Measurements from ENCODE around the gene ABLIM2. TPM values are rescaled to one million over a fixed set of nuclear protein-coding genes. Genes with fewer than 3 reads are reported as not detected.

ABLIM2 gene
- total RNA-seq, 3 donors from 2014 or later (not counting 1 experiment from before 2014, with no cell fraction given), result 0.71 to 2.8 (median 1.3) TPM

- Histone ChIP-seq H3K36me3 (ENCODE audit: control insufficient read depth, insufficient read depth, low read length) (no peaks in the 10 kb centered on the region), H3K9me3 (ENCODE audit: control insufficient read depth, insufficient read depth, low read length) (no peaks in the 10 kb centered on the region), H3K27ac (ENCODE audit: low read length) (peak overlapping the region; percentile 96), H3K4me3 (ENCODE audit: low read length) (no peak overlapping the region), H3K4me1 (ENCODE audit: control insufficient read depth, insufficient read depth, low read length) (peaks cover 93% of the 10 kb centered on the region), H3K27me3 (ENCODE audit: control insufficient read depth, insufficient read depth, low read length) (no peaks in the 10 kb centered on the region)
- no peaks in the 10 kb centered on the region for H3K27me3 Mint-ChIP-seq (ENCODE audit: low read depth in 2 of 2)
- H3K9me3 Mint-ChIP-seq, result no peaks in the 10 kb centered on the region
- intact Hi-C loops (cut with micrococcal nuclease), result loop anchor here (5.0 kb wide), 2 partner anchors 101 to 316 kb away; no protein-coding TSS in a partner anchor
- no peak for TF ChIP-seq CTCF (IDR thresholded peaks at IDR 0.05)
- H3K4me3 Mint-ChIP-seq, result peak overlapping the region; percentile 59
- H3K4me1 Mint-ChIP-seq, result peaks cover 75 to 94% of the 10 kb centered on the region in 2 donors
- DNase-seq (no peak), ATAC-seq (no peak)
- no peaks in the 10 kb centered on the region for H3K36me3 Mint-ChIP-seq
- peak overlapping the region; percentile 93 to 100 for H3K27ac Mint-ChIP-seq
- WGBS (ENCODE audit: insufficient coverage), result 60% methylated on average over 16 of the region's 16 CpGs
Observed at GRCh38 chr4:7968262-7968896, 190.2 kb downstream of the ABLIM2 start.

GRCh38 chr4:7967501-7968261, 190.9 kb downstream of the ABLIM2 start:
- peak; percentile 34 to 38 for DNase-seq
- Mint-ChIP-seq H3K4me1 (peaks cover 68 to 94% of the 10 kb centered on the region in 2 donors), H3K27ac (peak overlapping the region; percentile 93 to 100), H3K4me3 (peak overlapping the region; percentile 59), H3K9me3 (no peaks in the 10 kb centered on the region), H3K27me3 (ENCODE audit: low read depth in 2 of 2) (no peaks in the 10 kb centered on the region), H3K36me3 (no peaks in the 10 kb centered on the region)
- intact Hi-C loops (cut with micrococcal nuclease), result loop anchor here (5.0 kb wide), 2 partner anchors 100 to 315 kb away; no protein-coding TSS in a partner anchor
- ATAC-seq, result peak in 2 of 3 donors; percentile 11 to 25
- peaks cover 86% of the 10 kb centered on the region for H3K4me1 ChIP-seq (ENCODE audit: control insufficient read depth, insufficient read depth, low read length)
- H3K36me3 ChIP-seq (ENCODE audit: control insufficient read depth, insufficient read depth, low read length), result no peaks in the 10 kb centered on the region
- TF ChIP-seq CTCF (IDR thresholded peaks at IDR 0.05), result no peak
- H3K9me3 ChIP-seq (ENCODE audit: control insufficient read depth, insufficient read depth, low read length), result no peaks in the 10 kb centered on the region
- H3K27me3 ChIP-seq (ENCODE audit: control insufficient read depth, insufficient read depth, low read length), result no peaks in the 10 kb centered on the region
- WGBS (ENCODE audit: insufficient coverage), result 41% methylated on average over 21 of the region's 21 CpGs
- no peak overlapping the region for H3K4me3 ChIP-seq (ENCODE audit: low read length)
- peak overlapping the region; percentile 96 for H3K27ac ChIP-seq (ENCODE audit: low read length)

- Mint-ChIP-seq H3K27ac (peak overlapping the region; percentile 93 to 100), H3K4me1 (peaks cover 62 to 90% of the 10 kb centered on the region in 2 donors), H3K27me3 (ENCODE audit: low read depth in 2 of 2) (no peaks in the 10 kb centered on the region), H3K9me3 (no peaks in the 10 kb centered on the region), H3K4me3 (peak overlapping the region; percentile 59), H3K36me3 (no peaks in the 10 kb centered on the region)
- ATAC-seq, result no peak
- Histone ChIP-seq H3K27ac (ENCODE audit: low read length) (peak overlapping the region; percentile 96), H3K36me3 (ENCODE audit: control insufficient read depth, insufficient read depth, low read length) (no peaks in the 10 kb centered on the region), H3K4me1 (ENCODE audit: control insufficient read depth, insufficient read depth, low read length) (peaks cover 80% of the 10 kb centered on the region), H3K27me3 (ENCODE audit: control insufficient read depth, insufficient read depth, low read length) (no peaks in the 10 kb centered on the region), H3K9me3 (ENCODE audit: control insufficient read depth, insufficient read depth, low read length) (no peaks in the 10 kb centered on the region), H3K4me3 (ENCODE audit: low read length) (no peak overlapping the region)
- peak in 1 of 2 donors; percentile 23 for DNase-seq
- intact Hi-C loops (cut with micrococcal nuclease), result loop anchor here (5.0 kb wide), 2 partner anchors 100 to 315 kb away; no protein-coding TSS in a partner anchor
- no peak for TF ChIP-seq CTCF (IDR thresholded peaks at IDR 0.05)
- WGBS (ENCODE audit: insufficient coverage), result 71% methylated on average over 9 of the region's 9 CpGs
Observed at GRCh38 chr4:7967063-7967440, 191.6 kb downstream of the ABLIM2 start.
